DND-41 (cell line): ENCODE data around the gene KIAA1328.

Experiments used
- ATAC-seq: fragments of 200-7000 bp; cut with Tn5 transposase; 3 replicates; pipeline ENCODE4 v1.9.1; 2021; ENCODE audit warnings: low read depth; ENCODE audit not compliant: insufficient read depth
- DNase-seq: peaks from one replicate; pipeline ENCODE4 v3.0.0-alpha.2; 2020
- H2AFZ ChIP-seq: 2 replicates; pipeline ENCODE4 v1.6.0; 2012; ENCODE audit warnings: low read depth, low read length
- H3K27ac ChIP-seq: 2 replicates; pipeline ENCODE4 v1.5.1; 2012; ENCODE audit warnings: low read length, inconsistent platforms
- H3K27me3 ChIP-seq: fragments of 200-600 bp; sonication (generic); 2 replicates; pipeline ENCODE4 v1.6.0; 2012; ENCODE audit warnings: low read length, mild to moderate bottlenecking, inconsistent platforms; ENCODE audit not compliant: insufficient read depth, poor library complexity
- H3K36me3 ChIP-seq: 2 replicates; pipeline ENCODE4 v1.5.1; 2012; ENCODE audit warnings: low read length, inconsistent platforms; ENCODE audit not compliant: insufficient read depth
- H3K4me1 ChIP-seq: 2 replicates; pipeline ENCODE4 v1.5.1; 2012; ENCODE audit warnings: mild to moderate bottlenecking, low read length; ENCODE audit not compliant: insufficient read depth
- H3K4me2 ChIP-seq: 2 replicates; pipeline ENCODE4 v1.6.0; 2012; ENCODE audit warnings: mild to moderate bottlenecking, moderate library complexity, low read length, inconsistent platforms; ENCODE audit not compliant: insufficient read depth
- H3K4me3 ChIP-seq, 2 experiments: fragments of 200-600 bp in 1 of 2; shearing (Covaris generic) in 1 of 2; 2 replicates each; pipeline ENCODE4 v1.5.1; 2012 to 2016; ENCODE audit warnings: inconsistent platforms in 2 of 2, low read length in 2 of 2, mild to moderate bottlenecking in 2 of 2, low read depth in 1 of 2, moderate library complexity in 1 of 2
- H3K79me2 ChIP-seq: 2 replicates; pipeline ENCODE4 v1.6.0; 2012; ENCODE audit warnings: low read length, inconsistent platforms; ENCODE audit not compliant: insufficient read depth
- H3K9ac ChIP-seq: 2 replicates; pipeline ENCODE4 v1.6.0; 2012; ENCODE audit warnings: low read depth, mild to moderate bottlenecking, inconsistent platforms, low read length, moderate library complexity
- H3K9me3 ChIP-seq: 2 replicates; pipeline ENCODE4 v1.5.1; 2012; ENCODE audit warnings: low read length, moderate library complexity, mild to moderate bottlenecking, inconsistent platforms; ENCODE audit not compliant: insufficient read depth, severe bottlenecking
- H4K20me1 ChIP-seq: 2 replicates; pipeline ENCODE4 v1.6.0; 2012; ENCODE audit warnings: low read length; ENCODE audit not compliant: insufficient read depth
- CTCF ChIP-seq: IDR thresholded peaks from 2 replicates; pipeline ENCODE4 v1.5.1; 2012; ENCODE audit warnings: borderline replicate concordance, low read length, moderate library complexity, mild to moderate bottlenecking; ENCODE audit not compliant: poor library complexity, severe bottlenecking; ENCODE audit errors: extremely low read depth
- EZH2 ChIP-seq: IDR thresholded peaks from 3 replicates; pipeline ENCODE4 v1.6.1; 2012; ENCODE audit warnings: borderline replicate concordance, low read depth, mild to moderate bottlenecking, moderate library complexity, low read length, inconsistent platforms; ENCODE audit not compliant: severe bottlenecking

Gene KIAA1328

GRCh38 chr18:37274309-37275236 is 445.6 kb downstream of the KIAA1328 start:
- H3K79me2 ChIP-seq, result no peaks in the 10 kb centered on the region
- H3K4me1 ChIP-seq, result no peaks in the 10 kb centered on the region
- no peak overlapping the region for H3K27ac ChIP-seq
- no peak overlapping the region for H3K9ac ChIP-seq
- no peak overlapping the region for H2AFZ ChIP-seq
- no peaks in the 10 kb centered on the region for H3K27me3 ChIP-seq
- no peak overlapping the region for H3K4me2 ChIP-seq
- peaks cover 6% of the 10 kb centered on the region for H3K9me3 ChIP-seq
- TF ChIP-seq EZH2 (no peak), CTCF (no peak)
- no peaks in the 10 kb centered on the region for H3K36me3 ChIP-seq
- ATAC-seq (no peak), DNase-seq (no peak)
- peaks cover 4% of the 10 kb centered on the region; the same call in 1 of the 2 replicates for H4K20me1 ChIP-seq
- no peak overlapping the region for H3K4me3 ChIP-seq

- Histone ChIP-seq H3K9me3 (peaks cover 6% of the 10 kb centered on the region), H3K4me1 (no peaks in the 10 kb centered on the region), H3K36me3 (no peaks in the 10 kb centered on the region), H3K79me2 (no peaks in the 10 kb centered on the region), H2AFZ (no peak overlapping the region), H3K27ac (no peak overlapping the region), H3K4me2 (no peak overlapping the region), H3K27me3 (no peaks in the 10 kb centered on the region), H3K9ac (no peak overlapping the region), H4K20me1 (no peaks in the 10 kb centered on the region), H3K4me3 (no peak overlapping the region)
- ATAC-seq (no peak), DNase-seq (no peak)
- no peak for TF ChIP-seq CTCF
- TF ChIP-seq EZH2, result no peak
Observed at GRCh38 chr18:37275237-37275741, 446.4 kb downstream of the KIAA1328 start.

GRCh38 chr18:37276111-37276890 is 447.4 kb downstream of the KIAA1328 start:
- no peaks in the 10 kb centered on the region for H3K79me2 ChIP-seq
- TF ChIP-seq CTCF (no peak), EZH2 (no peak)
- H3K4me3 ChIP-seq, result no peak overlapping the region
- H3K9ac ChIP-seq, result no peak overlapping the region
- no peak overlapping the region for H3K4me2 ChIP-seq
- peaks cover 6% of the 10 kb centered on the region for H3K9me3 ChIP-seq
- DNase-seq (no peak), ATAC-seq (no peak)
- H4K20me1 ChIP-seq, result no peaks in the 10 kb centered on the region
- no peaks in the 10 kb centered on the region for H3K4me1 ChIP-seq
- H3K27ac ChIP-seq, result no peak overlapping the region
- H3K27me3 ChIP-seq, result no peaks in the 10 kb centered on the region
- no peak overlapping the region for H2AFZ ChIP-seq
- no peaks in the 10 kb centered on the region for H3K36me3 ChIP-seq
